Spleen (tissue), 11 donors: Measurements from ENCODE around the gene SLC22A2. TPM values are rescaled to one million over a fixed set of nuclear protein-coding genes. Genes with fewer than 3 reads are reported as not detected.

Experiments
- DNase-seq: peaks from one replicate; pipeline ENCODE4 v3.0.0-alpha.2; 2020
- H3K27ac ChIP-seq, 8 donors: fragments of 200-600 bp; sonication (generic) in 7 of 8; 1 replicate in 4 of 8; 2 replicates in 4 of 8; pipeline versions ENCODE4 v1.5.0 to v1.8.0; 2016 to 2021; ENCODE audit warnings: inconsistent platforms in 4 of 8, mild to moderate bottlenecking in 4 of 8, moderate library complexity in 1 of 8
- H3K27me3 ChIP-seq, 7 donors: fragments of 200-600 bp; sonication (generic) in 6 of 7; replicated peaks in 1 of 7; 1 replicate in 4 of 7; 2 replicates in 3 of 7; pipeline versions ENCODE4 v1.5.0 to v1.8.0; 2016 to 2021; ENCODE audit warnings: inconsistent platforms in 3 of 7, mild to moderate bottlenecking in 1 of 7
- H3K36me3 ChIP-seq, 6 donors: fragments of 200-600 bp; sonication (generic) in 5 of 6; 1 replicate in 4 of 6; 2 replicates in 2 of 6; pipeline versions ENCODE4 v1.5.0 to v1.8.0; 2016 to 2021; ENCODE audit warnings: inconsistent platforms in 2 of 6
- H3K4me1 ChIP-seq, 6 donors: fragments of 200-600 bp; sonication (generic) in 5 of 6; 1 replicate in 3 of 6; 2 replicates in 3 of 6; pipeline versions ENCODE4 v1.5.0 to v1.8.0; 2016 to 2021; ENCODE audit warnings: inconsistent platforms in 3 of 6
- H3K4me3 ChIP-seq, 8 donors: fragments of 200-600 bp; sonication (generic) in 7 of 8; 1 replicate in 4 of 8; 2 replicates in 4 of 8; pipeline versions ENCODE4 v1.5.0 to v1.8.0; 2016 to 2021; ENCODE audit warnings: inconsistent platforms in 4 of 8, mild to moderate bottlenecking in 4 of 8, moderate library complexity in 2 of 8
- H3K9me3 ChIP-seq, 8 donors: fragments of 200-600 bp; sonication (generic) in 7 of 8; 1 replicate in 4 of 8; 2 replicates in 4 of 8; pipeline versions ENCODE4 v1.5.0 to v1.8.0; 2016 to 2021; ENCODE audit warnings: inconsistent platforms in 4 of 8
- POLR2A ChIP-seq, 3 donors: fragments of 450-650 bp; IDR thresholded peaks; one replicate each; pipeline ENCODE4 v1.5.1; 2017; ENCODE audit warnings: antibody characterized with exemption in 3 of 3, mild to moderate bottlenecking in 1 of 3
- POLR2AphosphoS5 ChIP-seq, 3 donors: sonication (generic); formaldehyde crosslinking; IDR thresholded peaks; one replicate each; pipeline ENCODE4 v1.5.1; 2017; ENCODE audit warnings: antibody characterized with exemption in 3 of 3
- WGBS, 5 donors: extraction: QIAGEN DNeasy Blood & Tissue Kit in 3 of 5; methylation state at CpG; one replicate each; pipeline versions ENCODE4 v1.1.5 to v1.1.7; 2013 to 2018; 5-methylcytosine and 5-hydroxymethylcytosine counted together
- intact Hi-C: fragments of 100-400 bp; cut with DNase I; formaldehyde crosslinking; loops from one replicate; pipeline ENCODE4 v1.15.0; 2023; ENCODE audit warnings: low total_unique reads
- polyA plus RNA-seq, 3 donors: library from polyadenylated mRNA; stranded (reverse); fragments of 200-250 nt; gene quantifications; one replicate each; pipeline ENCODE4 v1.2.1, GENCODE V29; 2013
- total RNA-seq, 7 donors: library from RNA; depleted of rRNA in 3 of 7; stranded (reverse); fragments of >200 nt in 3 of 7; fragmentation: NEBNext Ultra II Directional in 4 of 7; extraction: Animal tissue kit (Norgen Biotek cat#: 25700) in 4 of 7; gene quantifications; one replicate each; pipeline versions ENCODE4 v1.1.0 to v1.2.1, GENCODE V29; 2016 to 2021
- TF ChIP-seq, protein P1 (sequence below), 11 experiments: fragments of 200-600 bp in 7 of 11; fragments of 450-650 bp in 4 of 11; sonication (generic) in 4 of 11; IDR thresholded peaks in 8 of 11; conservative IDR thresholded peaks in 3 of 11; 1 replicate in 7 of 11; 2 replicates in 4 of 11; pipeline versions ENCODE4 v1.4.0 to v1.8.0; 2016 to 2021; ENCODE audit warnings: antibody characterized with exemption in 11 of 11, inconsistent platforms in 4 of 11, mild to moderate bottlenecking in 1 of 11
- donor health status: healthy with polysubstance abuse.
- donor health status: DM: no; HTN: no; CAD: no; lungs with moderate emphysema.
- donor health status: DM: no; HTN: no; CAD: no.
- donor health status: Bipolar disorder and iron deficiency.
- donor health status: healthy.
- donor health status: DM: no; HTN: no; CAD: no.
- donor health status: DM: yes; HTN: yes; CAD: no.

SLC22A2 gene
- total and polyA plus RNA-seq, 10 donors, result not detected

DNA sequence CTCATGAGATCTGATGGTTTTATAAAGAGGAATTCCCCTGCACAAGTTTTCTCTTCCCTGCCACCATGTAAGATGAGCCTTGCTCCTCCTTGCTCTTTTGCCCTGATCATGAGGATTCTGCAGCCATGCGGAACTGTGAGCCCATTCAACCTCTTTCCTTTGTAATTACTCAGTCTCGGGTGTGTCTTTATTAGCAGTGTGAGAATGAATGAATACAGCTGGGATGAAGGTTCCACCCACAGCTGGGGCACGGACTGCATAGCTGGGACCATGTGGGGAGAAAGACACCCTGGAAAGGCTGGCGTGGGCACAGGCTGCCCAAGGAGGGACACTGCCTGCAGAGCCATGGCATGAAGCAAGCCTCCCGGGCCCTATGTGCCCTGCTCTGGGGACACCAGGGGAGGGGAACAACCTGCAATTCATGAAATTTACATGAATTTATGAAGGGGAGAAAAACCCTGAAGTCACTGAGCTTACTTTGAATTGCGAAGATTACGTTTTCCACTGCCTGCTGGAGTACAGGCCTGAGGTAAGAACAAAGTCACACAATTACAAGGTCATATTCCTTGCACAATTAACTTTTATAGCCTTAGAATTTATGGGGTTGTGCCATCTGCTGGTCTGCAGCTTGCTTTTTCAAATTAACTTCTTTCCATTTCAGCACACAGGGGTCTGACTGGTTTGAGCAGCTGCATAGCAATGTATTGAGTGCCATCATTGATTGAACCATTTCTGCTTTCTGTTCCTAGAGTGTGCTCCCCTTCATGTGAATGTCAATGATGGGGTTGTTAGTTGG lies 90.8 kb downstream of the SLC22A2 start:
- WGBS, 5 donors, result 86 to 92% (median 88%) methylated on average over 7 of the region's 7 CpGs
- Histone ChIP-seq H3K27me3 (peaks cover 0 to 19% (median 0%) of the 10 kb centered on the region in 7 donors), H3K36me3 (no peaks in the 10 kb centered on the region), H3K9me3 (peaks cover 0 to 5% (median 0%) of the 10 kb centered on the region in 8 donors), H3K4me3 (no peak overlapping the region), H3K4me1 (no peaks in the 10 kb centered on the region), H3K27ac (no peak overlapping the region)
- intact Hi-C loops, result no loop called here
- DNase-seq, result no peak
- TF ChIP-seq, protein P1, sequence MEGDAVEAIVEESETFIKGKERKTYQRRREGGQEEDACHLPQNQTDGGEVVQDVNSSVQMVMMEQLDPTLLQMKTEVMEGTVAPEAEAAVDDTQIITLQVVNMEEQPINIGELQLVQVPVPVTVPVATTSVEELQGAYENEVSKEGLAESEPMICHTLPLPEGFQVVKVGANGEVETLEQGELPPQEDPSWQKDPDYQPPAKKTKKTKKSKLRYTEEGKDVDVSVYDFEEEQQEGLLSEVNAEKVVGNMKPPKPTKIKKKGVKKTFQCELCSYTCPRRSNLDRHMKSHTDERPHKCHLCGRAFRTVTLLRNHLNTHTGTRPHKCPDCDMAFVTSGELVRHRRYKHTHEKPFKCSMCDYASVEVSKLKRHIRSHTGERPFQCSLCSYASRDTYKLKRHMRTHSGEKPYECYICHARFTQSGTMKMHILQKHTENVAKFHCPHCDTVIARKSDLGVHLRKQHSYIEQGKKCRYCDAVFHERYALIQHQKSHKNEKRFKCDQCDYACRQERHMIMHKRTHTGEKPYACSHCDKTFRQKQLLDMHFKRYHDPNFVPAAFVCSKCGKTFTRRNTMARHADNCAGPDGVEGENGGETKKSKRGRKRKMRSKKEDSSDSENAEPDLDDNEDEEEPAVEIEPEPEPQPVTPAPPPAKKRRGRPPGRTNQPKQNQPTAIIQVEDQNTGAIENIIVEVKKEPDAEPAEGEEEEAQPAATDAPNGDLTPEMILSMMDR (IDR thresholded peaks at IDR 0.05 in 8 of 11, conservative IDR thresholded peaks at IDR 0.05 in 3 of 11), result no peak
- TF ChIP-seq POLR2A (IDR thresholded peaks at IDR 0.05), result no peak
- TF ChIP-seq POLR2AphosphoS5 (IDR thresholded peaks at IDR 0.05), result no peak

Other genes with a start within 250 kb of the SLC22A2 start
- gene SLC22A1, start 137.0 kb downstream of the SLC22A2 start, total RNA-seq, result 1 to 10 TPM; 2.4 to 6.1 (median 4.6) TPM
- gene SLC22A1, start 137.0 kb downstream of the SLC22A2 start, polyA plus RNA-seq, result 1 to 10 TPM in 2 of 3 donors, under 1 TPM in 1; 0.23 to 2.8 (median 1.3) TPM
- 1 to 10 TPM in 4 of 7 donors, under 1 TPM in 3; 0.70 to 2.2 (median 1.4) TPM for gene SLC22A3, start 89.6 kb upstream of the SLC22A2 start, total RNA-seq
- 1 to 10 TPM; 1.5 to 2.1 (median 2.1) TPM for gene SLC22A3, start 89.6 kb upstream of the SLC22A2 start, polyA plus RNA-seq